ENCODE measurements around the gene KMT5C. TPM values are rescaled to one million over a fixed set of nuclear protein-coding genes. Genes with fewer than 3 reads are reported as not detected.

The KMT5C gene
- total and polyA plus RNA-seq, 3 experiments from 2014 or later, result 1.6 to 15.0 (median 14.6) TPM

DNA sequence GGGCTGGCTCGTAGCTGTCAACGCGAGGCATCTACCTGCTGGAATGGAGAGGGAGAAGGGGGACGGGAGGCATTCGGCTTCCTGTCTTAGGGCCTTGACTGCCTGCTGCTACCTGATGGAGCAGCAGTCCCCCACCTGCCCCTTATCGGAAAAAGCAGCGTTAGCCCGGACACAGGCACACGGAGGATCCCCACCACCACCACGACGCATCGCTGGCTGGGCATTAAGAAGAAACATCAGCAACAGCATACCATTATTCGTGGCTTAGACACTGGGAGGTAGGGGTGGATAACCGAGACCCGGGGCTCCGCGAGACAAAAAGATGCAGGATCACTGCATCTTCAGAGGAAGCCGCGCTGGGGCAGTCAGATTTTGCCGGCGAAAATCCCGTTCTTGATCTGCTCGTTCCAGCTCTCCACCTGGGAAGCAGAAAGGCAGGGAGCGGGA, 13.7 kb downstream of the KMT5C start:
- H3K4me3 Mint-ChIP-seq, result peak overlapping the region; percentile 65 to 90 (median 83)
- ChIA-PET CTCF (interaction anchor here (1.4 kb wide), 1 partner anchor 14 kb away, joined by 4 read pairs; the partner anchor contains the start of gene KMT5C), POLR2A (no interaction called here)
- H3K9me3 ChIP-seq (ENCODE audit: low read length), result no peaks in the 10 kb centered on the region
- H3K36me3 Mint-ChIP-seq, result no peaks in the 10 kb centered on the region
- no peak for DNase-seq
- H3K4me3 ChIP-seq (ENCODE audit: low read length), result peak overlapping the region; percentile 47
- H3K27me3 ChIP-seq (ENCODE audit: insufficient read depth, low read length, poor library complexity, severe bottlenecking), result peaks cover 22% of the 10 kb centered on the region
- no peaks in the 10 kb centered on the region for H3K9me3 Mint-ChIP-seq
- peak overlapping the region in 6 of 8 donors; percentile 19 to 70 (median 43) for H3K27ac Mint-ChIP-seq
- H3K4me1 ChIP-seq (ENCODE audit: insufficient read depth, low read length), result peaks cover 13% of the 10 kb centered on the region
- peaks cover 24 to 47% of the 10 kb centered on the region in 2 donors for H3K27me3 Mint-ChIP-seq
- no peak overlapping the region for H3K27ac ChIP-seq (ENCODE audit: low read depth, low read length)
- no peaks in the 10 kb centered on the region for H3K36me3 ChIP-seq (ENCODE audit: insufficient read depth, low read length)
- H3K4me1 Mint-ChIP-seq, result peaks cover 17 to 38% (median 24%) of the 10 kb centered on the region in 3 donors

- H3K4me3 ChIP-seq (ENCODE audit: low read length), result peak overlapping the region; percentile 47
- ChIA-PET POLR2A (no interaction called here), CTCF (interaction anchor here (1.4 kb wide), 1 partner anchor 15 kb away, joined by 4 read pairs; the partner anchor contains the start of gene KMT5C)
- H3K9me3 Mint-ChIP-seq, result no peaks in the 10 kb centered on the region
- H3K36me3 Mint-ChIP-seq, result no peaks in the 10 kb centered on the region
- peaks cover 13% of the 10 kb centered on the region for H3K4me1 ChIP-seq (ENCODE audit: insufficient read depth, low read length)
- no peak overlapping the region for H3K27ac ChIP-seq (ENCODE audit: low read depth, low read length)
- H3K36me3 ChIP-seq (ENCODE audit: insufficient read depth, low read length), result no peaks in the 10 kb centered on the region
- H3K27me3 ChIP-seq (ENCODE audit: insufficient read depth, low read length, poor library complexity, severe bottlenecking), result peaks cover 22% of the 10 kb centered on the region
- peaks cover 24 to 47% of the 10 kb centered on the region in 2 donors for H3K27me3 Mint-ChIP-seq
- no peaks in the 10 kb centered on the region for H3K9me3 ChIP-seq (ENCODE audit: low read length)
- H3K27ac Mint-ChIP-seq, result peak overlapping the region in 4 of 8 donors; percentile 81 to 89 (median 84)
- peak overlapping the region; percentile 65 to 90 (median 83) for H3K4me3 Mint-ChIP-seq
- peak; percentile 52 to 73 (median 73) for DNase-seq
- peaks cover 17 to 38% (median 24%) of the 10 kb centered on the region in 3 donors for H3K4me1 Mint-ChIP-seq
Observed at GRCh38 chr19:55353803-55354697, 14.4 kb downstream of the KMT5C start.

DNA sequence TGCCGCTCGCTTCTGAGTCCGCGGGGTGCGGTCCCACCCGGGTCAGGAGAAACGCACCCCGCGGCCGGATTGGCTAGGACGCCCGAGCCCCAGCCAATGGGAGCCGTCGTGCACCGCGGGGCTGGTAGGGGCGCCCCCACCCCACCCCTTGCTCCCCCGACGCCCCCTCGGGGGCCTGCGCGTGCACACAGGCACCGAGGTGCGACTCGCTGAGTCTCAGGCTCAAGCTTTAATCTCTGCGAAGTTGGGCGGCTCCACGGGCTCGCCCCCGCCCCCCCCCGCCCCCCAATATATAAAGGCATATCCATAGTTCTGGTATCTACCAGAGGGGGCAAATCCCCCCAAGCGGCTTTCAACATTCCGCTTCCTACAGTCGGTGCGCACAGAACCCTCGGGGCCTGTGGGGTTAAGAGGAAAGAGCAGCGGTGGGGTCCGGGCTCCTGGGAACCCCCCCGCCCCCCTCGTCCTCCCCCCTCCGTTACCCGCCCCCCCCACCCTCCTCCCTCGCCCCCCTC, 15.1 kb downstream of the KMT5C start, which contains the start of gene COX6B2:
Gene COX6B2, minus strand, starts transcription at position 22 of the 515 bp plus-strand sequence. CDS start 198 bp downstream, outside the sequence.
- no peak within 1 kb of the TSS for H3K27ac ChIP-seq (ENCODE audit: low read depth, low read length)
- H3K4me1 ChIP-seq (ENCODE audit: insufficient read depth, low read length), result peaks cover 13% of the 10 kb centered on the region
- H3K27ac Mint-ChIP-seq, result peak within 1 kb of the TSS in 6 of 8 donors; percentile 32 to 89 (median 82)
- POLR2A ChIA-PET, result interaction anchor here (1.0 kb wide), 1 partner anchor 30 kb away, joined by 3 read pairs; the partner anchor contains the start of gene TMEM238
- no peaks in the 10 kb centered on the region for H3K36me3 Mint-ChIP-seq
- peaks cover 17 to 38% (median 24%) of the 10 kb centered on the region in 3 donors for H3K4me1 Mint-ChIP-seq
- H3K9me3 Mint-ChIP-seq, result no peaks in the 10 kb centered on the region
- CTCF ChIA-PET, result no interaction called here
- peaks cover 24 to 47% of the 10 kb centered on the region in 2 donors for H3K27me3 Mint-ChIP-seq
- H3K27me3 ChIP-seq (ENCODE audit: insufficient read depth, low read length, poor library complexity, severe bottlenecking), result peaks cover 22% of the 10 kb centered on the region
- H3K9me3 ChIP-seq (ENCODE audit: low read length), result no peaks in the 10 kb centered on the region
- no peaks in the 10 kb centered on the region for H3K36me3 ChIP-seq (ENCODE audit: insufficient read depth, low read length)
- DNase-seq, result peak in 1 of 5 donors; percentile 10
- peak within 1 kb of the TSS; percentile 47 for H3K4me3 ChIP-seq (ENCODE audit: low read length)
- H3K4me3 Mint-ChIP-seq, result peak within 1 kb of the TSS; percentile 65 to 90 (median 83)

- peak overlapping the region in 4 of 7 donors; percentile 15 to 57 (median 46) for H3K4me3 Mint-ChIP-seq
- H3K9me3 Mint-ChIP-seq, result no peaks in the 10 kb centered on the region
- peaks cover 24 to 45% of the 10 kb centered on the region in 2 donors for H3K27me3 Mint-ChIP-seq
- no peaks in the 10 kb centered on the region for H3K9me3 ChIP-seq (ENCODE audit: low read length)
- H3K4me3 ChIP-seq (ENCODE audit: low read length), result no peak overlapping the region
- peaks cover 22% of the 10 kb centered on the region for H3K27me3 ChIP-seq (ENCODE audit: insufficient read depth, low read length, poor library complexity, severe bottlenecking)
- DNase-seq, result no peak
- POLR2A ChIA-PET, result interaction anchor here (1.0 kb wide), 1 partner anchor 29 kb away, joined by 3 read pairs; the partner anchor contains the start of gene TMEM238
- H3K27ac ChIP-seq (ENCODE audit: low read depth, low read length), result no peak overlapping the region
- H3K4me1 ChIP-seq (ENCODE audit: insufficient read depth, low read length), result peaks cover 13% of the 10 kb centered on the region
- no peaks in the 10 kb centered on the region for H3K36me3 ChIP-seq (ENCODE audit: insufficient read depth, low read length)
- H3K36me3 Mint-ChIP-seq, result no peaks in the 10 kb centered on the region
- CTCF ChIA-PET, result interaction anchor here (0.7 kb wide), 1 partner anchor 63 kb away, joined by 3 read pairs; no protein-coding TSS in a partner anchor
- H3K27ac Mint-ChIP-seq, result no peak overlapping the region
- H3K4me1 Mint-ChIP-seq, result peaks cover 17 to 38% (median 24%) of the 10 kb centered on the region in 3 donors
Observed at GRCh38 chr19:55355213-55355821, 15.6 kb downstream of the KMT5C start.

DNA sequence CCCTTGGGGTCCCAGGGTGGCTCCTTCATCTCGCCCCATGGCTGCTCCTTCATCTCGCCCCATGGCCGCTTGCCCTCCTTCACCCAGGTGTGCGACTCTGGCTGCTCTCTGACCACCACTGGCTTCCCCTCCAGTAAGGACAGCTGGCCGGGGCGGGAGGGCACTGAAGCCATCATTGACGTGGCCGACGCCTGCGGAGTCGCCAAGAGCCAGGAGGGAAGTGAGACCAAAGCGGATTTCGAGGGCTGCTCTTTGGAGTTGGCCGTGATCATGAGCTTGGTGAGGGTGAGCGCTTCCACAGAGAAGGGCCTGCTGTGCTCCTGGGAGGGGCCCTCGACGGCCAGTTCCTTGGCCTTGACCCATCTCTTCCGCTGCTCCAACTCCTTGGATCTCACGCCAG, 18.8 kb downstream of the KMT5C start:
- no peak overlapping the region for H3K27ac Mint-ChIP-seq
- Histone ChIP-seq H3K27ac (ENCODE audit: low read depth, low read length) (no peak overlapping the region), H3K36me3 (ENCODE audit: insufficient read depth, low read length) (no peaks in the 10 kb centered on the region), H3K4me1 (ENCODE audit: insufficient read depth, low read length) (peaks cover 6% of the 10 kb centered on the region), H3K27me3 (ENCODE audit: insufficient read depth, low read length, poor library complexity, severe bottlenecking) (peaks cover under 1% of the 10 kb centered on the region), H3K9me3 (ENCODE audit: low read length) (no peaks in the 10 kb centered on the region), H3K4me3 (ENCODE audit: low read length) (no peak overlapping the region)
- H3K4me1 Mint-ChIP-seq, result peaks cover 3 to 12% (median 6%) of the 10 kb centered on the region in 3 donors
- H3K27me3 Mint-ChIP-seq, result peaks cover 2 to 13% of the 10 kb centered on the region in 2 donors
- H3K4me3 Mint-ChIP-seq, result no peak overlapping the region
- no peaks in the 10 kb centered on the region for H3K9me3 Mint-ChIP-seq
- POLR2A ChIA-PET, result no interaction called here
- CTCF ChIA-PET, result no interaction called here
- DNase-seq, result no peak
- no peaks in the 10 kb centered on the region for H3K36me3 Mint-ChIP-seq

DNA sequence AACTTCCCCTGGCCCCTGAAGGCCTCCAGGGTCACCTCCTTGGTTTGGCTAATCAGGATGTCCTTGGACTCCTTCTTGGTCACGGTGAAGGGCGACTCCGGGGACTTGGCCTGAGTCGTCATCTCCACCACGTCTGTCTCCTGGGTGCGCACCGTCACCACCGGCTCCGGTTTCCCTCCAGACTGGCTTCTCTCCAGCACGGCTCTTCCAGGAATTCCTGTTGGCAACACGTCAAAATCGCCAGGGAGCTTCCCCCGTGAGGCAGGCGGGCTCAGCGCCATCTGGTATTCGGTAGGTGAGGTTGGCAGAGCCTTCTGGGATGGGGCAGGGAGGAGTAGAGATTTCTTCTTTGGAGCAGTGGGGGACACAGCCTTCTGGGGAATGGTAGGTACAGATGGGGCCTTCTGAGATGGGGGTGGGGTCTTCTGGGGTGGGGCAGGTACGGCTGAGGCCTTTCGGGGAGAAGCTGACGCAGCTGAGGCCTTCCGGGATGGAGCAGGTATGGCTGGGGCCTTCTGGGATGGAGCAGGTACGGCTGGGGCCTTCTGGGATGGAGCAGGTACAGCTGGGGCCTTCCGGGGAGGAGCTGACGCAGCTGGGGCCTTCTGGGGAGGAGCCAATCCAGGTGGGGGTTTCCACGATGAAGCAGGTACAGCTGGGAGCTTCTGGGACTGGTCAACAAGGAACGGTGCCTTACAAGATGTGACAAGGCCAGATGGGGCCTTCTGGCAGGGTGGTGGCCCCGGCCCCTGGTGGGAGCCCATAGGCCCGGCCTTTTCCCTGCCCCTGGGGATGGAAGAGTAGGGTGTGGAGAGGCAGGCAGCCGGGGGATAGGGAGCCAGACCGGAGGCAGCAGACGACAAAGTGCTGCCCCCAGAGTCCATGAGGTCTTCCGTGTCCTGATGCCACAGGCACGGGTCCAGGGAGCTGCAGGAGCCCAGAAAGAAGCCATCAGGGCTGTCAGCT, 19.6 kb downstream of the KMT5C start:
- Histone ChIP-seq H3K9me3 (ENCODE audit: low read length) (no peaks in the 10 kb centered on the region), H3K36me3 (ENCODE audit: insufficient read depth, low read length) (no peaks in the 10 kb centered on the region), H3K27ac (ENCODE audit: low read depth, low read length) (no peak overlapping the region), H3K4me3 (ENCODE audit: low read length) (no peak overlapping the region), H3K27me3 (ENCODE audit: insufficient read depth, low read length, poor library complexity, severe bottlenecking) (no peaks in the 10 kb centered on the region), H3K4me1 (ENCODE audit: insufficient read depth, low read length) (no peaks in the 10 kb centered on the region)
- no peak for DNase-seq
- Mint-ChIP-seq H3K4me3 (no peak overlapping the region), H3K4me1 (peaks cover 0 to 5% (median 0%) of the 10 kb centered on the region in 3 donors), H3K9me3 (no peaks in the 10 kb centered on the region), H3K27ac (peak overlapping the region in 1 of 8 donors; percentile 65), H3K27me3 (peaks cover 0 to 12% of the 10 kb centered on the region in 2 donors), H3K36me3 (no peaks in the 10 kb centered on the region)
- ChIA-PET POLR2A (interaction anchor here (0.7 kb wide), 1 partner anchor 54 kb away, joined by 3 read pairs; no protein-coding TSS in a partner anchor), CTCF (no interaction called here)

- no peaks in the 10 kb centered on the region for H3K9me3 ChIP-seq (ENCODE audit: low read length)
- Mint-ChIP-seq H3K9me3 (no peaks in the 10 kb centered on the region), H3K4me3 (no peak overlapping the region), H3K27me3 (peaks cover 0 to 12% of the 10 kb centered on the region in 2 donors), H3K27ac (no peak overlapping the region), H3K36me3 (no peaks in the 10 kb centered on the region), H3K4me1 (no peaks in the 10 kb centered on the region)
- no peaks in the 10 kb centered on the region for H3K36me3 ChIP-seq (ENCODE audit: insufficient read depth, low read length)
- H3K27me3 ChIP-seq (ENCODE audit: insufficient read depth, low read length, poor library complexity, severe bottlenecking), result no peaks in the 10 kb centered on the region
- CTCF ChIA-PET, result no interaction called here
- POLR2A ChIA-PET, result no interaction called here
- H3K27ac ChIP-seq (ENCODE audit: low read depth, low read length), result no peak overlapping the region
- no peak overlapping the region for H3K4me3 ChIP-seq (ENCODE audit: low read length)
- no peaks in the 10 kb centered on the region for H3K4me1 ChIP-seq (ENCODE audit: insufficient read depth, low read length)
- DNase-seq, result no peak
Observed at GRCh38 chr19:55360902-55361301, 21.2 kb downstream of the KMT5C start.
